Smooth muscle cell (in vitro differentiated cells): Measurements from ENCODE around the gene C10orf71. TPM values are rescaled to one million over a fixed set of nuclear protein-coding genes. Genes with fewer than 3 reads are reported as not detected.

Experiments used
- DNase-seq: peaks from one replicate; lab custom pipeline; 2025; ENCODE audit not compliant: unreplicated experiment; lab: John Stamatoyannopoulos, UW
- H2AFZ ChIP-seq: fragments of 200-600 bp; sonication (generic); 2 replicates; pipeline ENCODE4 v1.6.0; 2016; ENCODE audit warnings: antibody characterized with exemption, low read depth, mild to moderate bottlenecking
- H3F3A ChIP-seq: fragments of 200-600 bp; sonication (generic); 2 replicates; pipeline ENCODE4 v1.6.0; 2017; ENCODE audit warnings: antibody characterized with exemption, low read depth
- H3K27ac ChIP-seq: fragments of 200-600 bp; sonication (generic); 2 replicates; pipeline ENCODE4 v1.5.1; 2016; ENCODE audit warnings: low read depth, mild to moderate bottlenecking
- H3K27me3 ChIP-seq: fragments of 200-600 bp; sonication (generic); 2 replicates; pipeline ENCODE4 v1.6.1; 2016; ENCODE audit warnings: low read depth, mild to moderate bottlenecking
- H3K36me3 ChIP-seq: fragments of 200-600 bp; sonication (generic); 2 replicates; pipeline ENCODE4 v1.5.1; 2016; ENCODE audit warnings: low read depth
- H3K4me1 ChIP-seq: fragments of 200-600 bp; sonication (generic); 2 replicates; pipeline ENCODE4 v1.5.1; 2016; ENCODE audit warnings: low read depth
- H3K4me2 ChIP-seq: fragments of 200-600 bp; sonication (generic); 2 replicates; pipeline ENCODE4 v1.6.0; 2016; ENCODE audit warnings: mild to moderate bottlenecking
- H3K4me3 ChIP-seq: fragments of 200-600 bp; sonication (generic); 2 replicates; pipeline ENCODE4 v1.5.1; 2016; ENCODE audit warnings: mild to moderate bottlenecking
- H3K79me2 ChIP-seq: fragments of 200-600 bp; sonication (generic); 2 replicates; pipeline ENCODE4 v1.6.0; 2016; ENCODE audit warnings: low read depth, mild to moderate bottlenecking
- H3K9ac ChIP-seq: fragments of 200-600 bp; sonication (generic); 2 replicates; pipeline ENCODE4 v1.6.0; 2016; ENCODE audit warnings: low read depth
- H3K9me3 ChIP-seq: fragments of 200-600 bp; sonication (generic); replicated peaks from 2 replicates; pipeline ENCODE4 v1.5.1; 2016; ENCODE audit warnings: low read depth
- H4K20me1 ChIP-seq: fragments of 200-600 bp; sonication (generic); 2 replicates; pipeline ENCODE4 v1.6.0; 2016; ENCODE audit warnings: low read depth
- WGBS: methylation state at CpG from one replicate; pipeline ENCODE4 v1.1.7; 2016; ENCODE audit warnings: low lambda C conversion rate; 5-methylcytosine and 5-hydroxymethylcytosine counted together
- polyA plus RNA-seq: library from polyadenylated mRNA; unstranded; fragments of >200 nt; fragmentation: Nextera tagmentation; extraction: Ambion mirVana; gene quantifications from 2 replicates; pipeline ENCODE4 v1.2.1, GENCODE V29; 2016
- total RNA-seq: library from RNA; depleted of rRNA; stranded (reverse); fragments of >200 nt; gene quantifications from 2 replicates; pipeline ENCODE4 v1.2.3, GENCODE V29; 2014
- TF ChIP-seq, protein P1 (sequence below): fragments of 200-600 bp; sonication (generic); IDR thresholded peaks from 2 replicates; pipeline ENCODE4 v1.5.1; 2017; ENCODE audit warnings: borderline replicate concordance, mild to moderate bottlenecking, antibody characterized with exemption; ENCODE audit not compliant: insufficient read depth, poor library complexity, severe bottlenecking

The C10orf71 gene
- total and polyA plus RNA-seq, 2 experiments from 2014 or later: not detected

DNA sequence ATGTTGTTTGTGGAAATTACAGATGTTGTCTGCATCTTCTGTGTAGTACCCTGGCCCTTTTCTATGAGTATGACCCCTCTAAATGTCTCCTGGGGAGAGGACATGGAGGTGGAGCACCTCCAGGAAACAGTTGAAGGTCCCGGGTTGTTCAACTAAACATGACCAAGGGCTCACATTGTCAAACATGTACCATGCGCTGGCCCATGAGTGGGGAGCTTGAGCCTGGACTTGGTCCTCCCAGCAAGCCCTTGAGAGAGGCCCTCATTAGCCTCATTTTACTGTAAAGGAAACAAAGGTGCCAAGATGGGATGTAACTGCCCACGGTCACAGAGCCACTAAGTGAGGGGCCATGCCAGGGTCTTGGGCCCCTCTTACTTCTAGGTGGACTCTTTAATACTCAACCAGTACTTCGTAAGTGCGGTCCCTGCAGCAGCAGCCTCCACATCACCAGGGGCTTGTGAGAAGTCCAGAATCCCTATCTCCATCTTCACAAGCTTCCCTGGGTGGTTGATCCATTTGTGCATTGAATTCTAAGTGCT lies 31.2 kb downstream of the C10orf71 start:
- Histone ChIP-seq H3K4me3 (no peak overlapping the region), H4K20me1 (no peaks in the 10 kb centered on the region), H3K27ac (no peak overlapping the region), H3K4me2 (no peak overlapping the region), H3K9ac (no peak overlapping the region), H3K79me2 (no peaks in the 10 kb centered on the region), H3F3A (no peaks in the 10 kb centered on the region), H3K4me1 (no peaks in the 10 kb centered on the region), H3K27me3 (peaks cover 3% of the 10 kb centered on the region), H3K9me3 (no peaks in the 10 kb centered on the region), H3K36me3 (no peaks in the 10 kb centered on the region), H2AFZ (no peak overlapping the region)
- DNase-seq: no peak
- TF ChIP-seq, protein P1, sequence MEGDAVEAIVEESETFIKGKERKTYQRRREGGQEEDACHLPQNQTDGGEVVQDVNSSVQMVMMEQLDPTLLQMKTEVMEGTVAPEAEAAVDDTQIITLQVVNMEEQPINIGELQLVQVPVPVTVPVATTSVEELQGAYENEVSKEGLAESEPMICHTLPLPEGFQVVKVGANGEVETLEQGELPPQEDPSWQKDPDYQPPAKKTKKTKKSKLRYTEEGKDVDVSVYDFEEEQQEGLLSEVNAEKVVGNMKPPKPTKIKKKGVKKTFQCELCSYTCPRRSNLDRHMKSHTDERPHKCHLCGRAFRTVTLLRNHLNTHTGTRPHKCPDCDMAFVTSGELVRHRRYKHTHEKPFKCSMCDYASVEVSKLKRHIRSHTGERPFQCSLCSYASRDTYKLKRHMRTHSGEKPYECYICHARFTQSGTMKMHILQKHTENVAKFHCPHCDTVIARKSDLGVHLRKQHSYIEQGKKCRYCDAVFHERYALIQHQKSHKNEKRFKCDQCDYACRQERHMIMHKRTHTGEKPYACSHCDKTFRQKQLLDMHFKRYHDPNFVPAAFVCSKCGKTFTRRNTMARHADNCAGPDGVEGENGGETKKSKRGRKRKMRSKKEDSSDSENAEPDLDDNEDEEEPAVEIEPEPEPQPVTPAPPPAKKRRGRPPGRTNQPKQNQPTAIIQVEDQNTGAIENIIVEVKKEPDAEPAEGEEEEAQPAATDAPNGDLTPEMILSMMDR: no peak
- WGBS: 96% methylated on average over 5 of the region's 5 CpGs

DNA sequence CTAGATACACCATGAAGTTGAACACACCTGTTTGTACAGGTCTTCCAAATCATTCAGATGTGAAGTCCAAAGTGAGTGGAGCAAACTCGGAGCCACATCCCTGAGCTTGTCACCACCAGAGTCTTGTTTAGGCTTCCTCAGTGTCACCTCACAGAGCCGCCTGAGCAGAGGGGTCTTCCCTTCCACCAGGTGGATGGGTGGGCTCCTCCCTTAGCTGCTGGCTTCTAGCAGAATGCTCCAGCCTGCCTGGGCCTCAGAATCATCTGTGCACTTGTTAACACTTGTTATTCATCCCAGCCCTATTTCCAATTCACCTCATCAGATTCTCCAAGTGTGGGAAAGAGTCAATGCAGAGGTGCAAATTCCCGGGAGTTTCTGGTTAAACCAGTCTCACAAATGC lies 32.5 kb downstream of the C10orf71 start:
- no peak overlapping the region for H3K27ac ChIP-seq
- no peak overlapping the region for H2AFZ ChIP-seq
- H3K9me3 ChIP-seq: no peaks in the 10 kb centered on the region
- H3F3A ChIP-seq: no peaks in the 10 kb centered on the region
- WGBS: 82% methylated on average over 3 of the region's 3 CpGs
- H3K4me2 ChIP-seq: no peak overlapping the region
- no peak for DNase-seq
- H3K36me3 ChIP-seq: no peaks in the 10 kb centered on the region
- no peaks in the 10 kb centered on the region for H3K79me2 ChIP-seq
- TF ChIP-seq, protein P1: no peak
- H3K4me1 ChIP-seq: no peaks in the 10 kb centered on the region
- H3K9ac ChIP-seq: no peak overlapping the region
- no peak overlapping the region for H3K4me3 ChIP-seq
- peaks cover 3% of the 10 kb centered on the region for H3K27me3 ChIP-seq
- H4K20me1 ChIP-seq: no peaks in the 10 kb centered on the region

DNA sequence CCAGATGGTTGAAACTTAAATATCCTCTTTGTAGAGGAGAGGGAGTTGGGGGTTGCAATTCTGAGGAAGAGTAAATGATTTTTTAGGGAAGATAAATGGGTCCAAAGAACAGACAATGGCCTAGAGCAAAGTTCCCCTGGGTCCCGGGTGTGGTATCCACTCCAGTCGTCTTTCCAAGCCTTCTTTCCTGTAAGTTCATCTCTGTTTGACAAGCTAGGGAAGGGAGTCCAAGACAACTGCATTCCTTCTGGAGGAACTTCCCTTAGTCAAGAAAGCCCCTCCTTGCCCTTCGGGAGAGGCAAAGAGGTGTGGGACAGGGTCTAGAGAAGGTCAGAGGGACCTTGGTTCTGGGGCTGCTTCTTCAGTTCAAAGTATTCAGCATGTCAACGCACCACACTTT lies 33.4 kb downstream of the C10orf71 start:
- Histone ChIP-seq H3F3A (no peaks in the 10 kb centered on the region), H3K4me1 (no peaks in the 10 kb centered on the region), H3K36me3 (no peaks in the 10 kb centered on the region), H3K79me2 (no peaks in the 10 kb centered on the region), H3K9me3 (no peaks in the 10 kb centered on the region), H3K27ac (no peak overlapping the region), H2AFZ (no peak overlapping the region), H3K4me3 (no peak overlapping the region), H4K20me1 (no peaks in the 10 kb centered on the region), H3K9ac (no peak overlapping the region), H3K27me3 (peaks cover 3% of the 10 kb centered on the region), H3K4me2 (no peak overlapping the region)
- DNase-seq: no peak
- TF ChIP-seq, protein P1: no peak
- 91% methylated on average over 4 of the region's 4 CpGs for WGBS

DNA sequence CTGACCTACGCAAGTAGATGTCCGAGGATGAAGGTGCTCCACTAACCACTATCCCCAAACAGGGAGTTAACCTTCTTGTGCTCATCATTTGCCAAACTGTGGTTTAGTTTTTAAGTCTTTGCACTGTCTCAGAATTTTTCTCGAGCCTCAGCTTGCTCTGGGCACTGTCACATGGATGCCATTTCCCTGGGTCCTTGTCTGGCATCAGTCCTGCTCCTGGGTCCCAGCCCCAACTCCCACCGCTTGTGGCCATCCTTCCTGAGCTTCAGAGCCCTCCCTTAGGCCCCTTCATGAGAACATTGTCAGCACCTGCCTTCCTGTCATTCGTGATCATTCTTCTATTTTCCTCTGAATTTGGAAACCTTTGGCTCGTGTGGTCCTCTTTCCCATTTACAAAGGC lies 33.8 kb downstream of the C10orf71 start:
- WGBS: 89% methylated on average over 6 of the region's 6 CpGs
- H2AFZ ChIP-seq: no peak overlapping the region
- DNase-seq: no peak
- H3F3A ChIP-seq: no peaks in the 10 kb centered on the region
- TF ChIP-seq, protein P1: no peak
- no peaks in the 10 kb centered on the region for H4K20me1 ChIP-seq
- no peaks in the 10 kb centered on the region for H3K4me1 ChIP-seq
- no peak overlapping the region for H3K9ac ChIP-seq
- H3K36me3 ChIP-seq: no peaks in the 10 kb centered on the region
- H3K9me3 ChIP-seq: no peaks in the 10 kb centered on the region
- peaks cover 3% of the 10 kb centered on the region for H3K27me3 ChIP-seq
- H3K27ac ChIP-seq: no peak overlapping the region
- H3K79me2 ChIP-seq: no peaks in the 10 kb centered on the region
- H3K4me2 ChIP-seq: no peak overlapping the region
- no peak overlapping the region for H3K4me3 ChIP-seq
